Left colon (tissue), 2 donors: Measurements from ENCODE around the gene PRICKLE4. TPM values are rescaled to one million over a fixed set of nuclear protein-coding genes. Genes with fewer than 3 reads are reported as not detected.
"Not testable (repeated sequence)": the region's sequence is repeated elsewhere in the genome, so short reads cannot be mapped to it uniquely, and the experiment has no call there.

Experiments used
- ATAC-seq: fragments of 200-7000 bp; cut with Tn5 transposase; one replicate; pipeline ENCODE4 v1.9.1; 2020; ENCODE audit warnings: mild to moderate bottlenecking, moderate library complexity
- DNase-seq, 2 donors: peaks; one replicate each; pipeline ENCODE4 v3.0.0-alpha.2; 2020
- intact Hi-C, 2 donors: fragments of 100-400 bp; cut with DNase I in 1 of 2; cut with micrococcal nuclease in 1 of 2; formaldehyde crosslinking; loops; one replicate each; pipeline versions ENCODE4 v1.11.2 to v1.14.0; 2022; cut with DNase I, micrococcal nuclease
- total RNA-seq, 2 donors: library from RNA; stranded (reverse); fragmentation: NEBNext Ultra II Directional; extraction: Animal tissue kit (Norgen Biotek cat#: 25700); gene quantifications; one replicate each; pipeline ENCODE4 v1.2.1, GENCODE V29; 2021
- donor health status: DM: no; HTN: no; CAD: no.
- donor health status: DM: yes; HTN: yes; CAD: no.

PRICKLE4 gene
- total RNA-seq, 2 donors from 2014 or later: 4.7 to 6.7 TPM

DNA sequence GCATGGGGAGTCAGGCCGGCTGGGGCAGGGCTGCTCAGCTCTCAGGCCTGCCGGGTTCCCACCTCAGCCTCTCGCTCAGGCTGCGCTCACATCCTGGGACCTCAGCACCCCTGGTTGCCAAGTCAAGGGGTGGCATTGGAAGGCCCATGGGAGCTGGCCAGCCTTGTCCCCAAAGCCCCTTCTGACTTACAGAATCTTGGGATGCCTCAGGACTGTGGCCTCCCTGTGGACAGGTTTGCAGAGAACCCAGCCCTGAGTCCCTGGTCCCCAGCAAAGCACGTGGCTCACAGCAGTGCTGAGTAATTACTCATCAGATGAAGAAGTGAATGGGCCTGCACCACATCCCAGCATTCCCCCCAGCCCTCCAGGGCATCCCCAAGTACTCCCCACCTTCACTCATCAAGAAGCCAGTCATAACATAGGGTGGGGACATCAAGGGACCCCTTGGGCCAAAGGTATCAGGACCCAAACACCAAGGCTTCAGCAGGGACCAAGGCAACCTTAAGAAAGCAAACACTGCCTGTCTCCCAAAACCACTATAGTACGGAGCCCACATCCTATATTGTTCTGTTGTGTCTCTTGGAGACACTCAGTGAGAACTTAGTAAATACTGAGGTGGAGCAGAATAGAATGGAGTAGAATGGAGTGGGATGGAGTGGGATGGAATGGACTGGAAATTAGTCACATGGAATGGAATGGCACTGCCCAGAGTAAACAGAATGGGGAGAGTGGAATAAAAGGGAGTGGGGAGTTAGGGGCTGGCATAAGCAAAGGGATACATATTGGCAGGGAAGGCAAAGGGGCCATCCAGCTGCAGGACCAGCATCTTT is 37.0 kb upstream of the PRICKLE4 start:
- no peak for DNase-seq
- intact Hi-C loops: no loop called here

DNA sequence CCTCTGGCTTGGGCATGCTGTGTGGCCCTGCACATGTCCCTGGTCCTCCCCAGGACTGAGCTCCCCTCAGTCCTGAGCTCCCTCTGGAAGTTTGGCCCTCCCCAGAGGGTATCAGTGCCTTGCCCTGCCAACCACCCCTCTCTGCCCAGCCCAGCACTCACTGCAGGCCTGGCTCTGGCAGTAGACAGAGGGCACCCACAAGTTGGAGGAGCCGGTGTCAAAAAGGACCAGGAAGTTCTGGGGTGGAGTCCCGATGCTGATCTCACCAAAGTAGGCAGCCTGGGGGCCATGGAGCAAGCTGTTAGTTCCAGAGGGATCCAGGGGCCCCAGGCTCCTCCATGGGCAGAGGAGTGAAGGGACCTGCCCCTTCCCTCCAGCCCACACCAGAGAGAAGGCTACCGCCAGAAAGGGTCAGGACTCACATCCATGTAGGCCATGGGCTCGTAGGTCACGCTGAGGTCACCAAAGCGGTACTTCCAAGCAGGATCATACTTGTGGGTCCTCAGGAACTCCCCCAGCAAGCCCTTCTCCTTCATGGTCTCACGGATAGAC is 36.3 kb upstream of the PRICKLE4 start:
- DNase-seq: no peak
- no peak for ATAC-seq
- intact Hi-C loops: no loop called here

More for the DNA sequence above, 37.0 kb upstream of the PRICKLE4 start:
- ATAC-seq: no peak

DNA sequence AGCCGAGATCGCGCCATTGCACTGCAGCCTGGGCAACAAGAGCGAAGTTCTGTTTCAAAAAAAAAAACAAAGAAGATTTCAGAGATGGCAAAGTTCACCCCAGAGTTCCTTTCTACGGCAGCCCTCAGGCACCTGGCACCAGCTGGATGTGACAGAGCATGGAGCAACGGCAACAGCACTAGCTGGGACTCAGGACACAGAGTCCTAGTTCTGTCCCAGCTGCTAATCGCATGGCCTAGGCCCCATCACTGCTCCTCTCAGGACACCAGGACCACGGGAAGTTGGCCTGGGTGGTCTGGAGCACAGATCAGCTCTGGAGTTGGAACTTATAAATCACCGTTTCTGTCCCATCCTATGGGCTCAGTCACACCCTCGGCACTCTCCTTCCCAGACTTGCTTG is 34.5 kb upstream of the PRICKLE4 start:
- DNase-seq: no peak
- intact Hi-C loops: no loop called here
- no peak for ATAC-seq

DNA sequence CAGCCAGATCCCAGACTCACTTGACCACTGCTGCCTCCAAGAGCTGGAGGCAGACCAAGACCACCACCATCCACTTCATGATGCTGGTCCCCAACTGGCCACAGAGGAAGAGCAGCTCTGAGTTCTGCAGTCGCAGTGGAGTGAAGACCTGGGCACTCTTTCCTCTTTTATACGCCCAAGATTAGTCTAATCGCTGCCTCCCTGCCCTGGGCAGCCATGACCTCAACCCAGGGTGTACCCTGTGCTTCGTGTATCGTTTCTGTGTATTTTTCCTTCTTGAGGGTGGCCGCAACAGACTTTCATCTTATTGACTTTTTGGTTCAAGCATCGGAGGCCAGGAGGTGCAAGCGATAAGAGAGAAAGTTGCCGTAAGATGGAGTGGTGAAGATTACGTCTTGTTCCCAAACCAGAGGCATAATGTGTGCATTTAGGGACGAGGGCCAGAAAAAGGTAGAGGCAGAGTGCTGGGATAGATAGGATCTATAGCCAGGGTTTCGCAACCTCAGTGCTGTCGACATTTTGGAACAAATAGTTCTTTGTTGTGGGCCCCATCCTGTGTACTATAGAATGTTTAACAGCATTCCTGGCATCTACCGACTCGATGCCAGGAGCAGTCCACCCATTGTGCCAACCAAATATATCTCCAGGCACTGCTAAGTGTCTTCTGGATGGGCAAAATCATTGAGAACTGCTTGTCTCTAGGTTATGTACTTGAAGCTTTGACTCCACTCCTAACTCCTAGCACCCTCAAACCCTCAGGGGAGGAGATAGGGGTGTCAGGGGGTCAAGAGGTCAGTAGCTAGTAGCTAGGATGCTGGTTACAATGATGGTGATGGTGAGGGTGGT is 33.1 kb upstream of the PRICKLE4 start, which contains the start of gene PGC:
Gene PGC (minus strand): TSS at position 142 of the 846 bp plus-strand sequence. CDS start 63 bp downstream, at position 79.
- intact Hi-C loops: no loop called here
- no peak for ATAC-seq

DNA sequence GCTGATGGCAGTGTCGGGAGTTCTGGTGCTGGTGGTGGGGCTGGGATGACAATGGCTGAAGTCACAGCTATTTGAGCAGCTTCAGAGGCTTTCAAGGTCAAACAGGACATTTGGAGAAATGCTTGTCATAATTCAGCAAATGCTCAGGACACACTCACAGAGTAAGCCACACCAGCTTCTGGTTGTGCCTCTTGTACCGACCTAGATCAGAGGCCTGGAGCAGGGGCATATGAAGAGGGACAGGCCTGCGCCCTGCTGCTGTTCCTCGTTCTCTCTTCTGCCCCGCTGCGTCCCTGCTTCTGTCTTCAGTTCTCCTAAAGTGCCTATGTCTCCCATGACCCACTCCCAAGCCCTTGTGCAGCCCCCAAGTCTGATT is 32.5 kb upstream of the PRICKLE4 start:
- DNase-seq (no peak), ATAC-seq (no peak)
- intact Hi-C loops: no loop called here

More for the DNA sequence above, 33.1 kb upstream of the PRICKLE4 start, which contains the start of gene PGC:
- no peak for DNase-seq

DNA sequence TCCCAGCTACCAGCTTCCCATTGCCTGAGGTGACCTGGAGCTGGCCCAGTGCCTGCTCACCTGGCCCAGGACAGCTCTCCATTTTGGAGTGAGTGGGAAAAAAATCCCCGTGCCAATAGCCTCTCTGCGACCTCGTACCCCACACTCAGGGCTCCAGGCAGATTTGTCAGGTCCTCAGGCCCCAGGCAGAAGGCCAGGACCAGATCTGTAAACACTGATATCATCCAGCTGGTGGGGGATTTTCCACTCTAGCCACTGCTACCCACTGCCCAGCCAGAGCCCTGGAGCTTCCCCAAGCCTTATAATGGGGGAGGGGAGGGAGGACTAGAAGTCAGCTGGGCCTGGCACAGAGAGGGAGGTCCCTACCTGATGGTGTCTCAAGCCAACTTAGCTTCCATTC is 32.0 kb upstream of the PRICKLE4 start:
- no peak for ATAC-seq
- intact Hi-C loops: no loop called here
- DNase-seq: no peak

DNA sequence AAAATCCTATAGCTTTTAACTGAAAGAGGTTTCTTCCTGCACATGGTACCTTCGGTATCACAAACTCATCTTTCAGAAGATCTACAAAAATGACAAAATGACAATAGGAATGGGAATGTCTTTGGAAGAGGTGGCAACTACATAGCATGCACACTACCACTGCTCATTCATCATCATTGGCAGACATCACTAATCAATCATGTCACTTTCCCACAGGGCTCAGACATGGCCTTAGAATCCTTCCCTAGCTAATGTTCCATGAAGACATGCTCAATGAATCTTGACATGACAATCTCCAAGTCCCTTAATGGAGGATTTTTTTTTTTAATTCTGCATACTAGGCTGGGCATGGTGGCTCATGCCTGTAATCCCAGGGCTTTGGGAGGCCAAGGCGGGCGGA is 30.2 kb upstream of the PRICKLE4 start:
- DNase-seq: no peak
- intact Hi-C loops: no loop called here
- no peak for ATAC-seq

DNA sequence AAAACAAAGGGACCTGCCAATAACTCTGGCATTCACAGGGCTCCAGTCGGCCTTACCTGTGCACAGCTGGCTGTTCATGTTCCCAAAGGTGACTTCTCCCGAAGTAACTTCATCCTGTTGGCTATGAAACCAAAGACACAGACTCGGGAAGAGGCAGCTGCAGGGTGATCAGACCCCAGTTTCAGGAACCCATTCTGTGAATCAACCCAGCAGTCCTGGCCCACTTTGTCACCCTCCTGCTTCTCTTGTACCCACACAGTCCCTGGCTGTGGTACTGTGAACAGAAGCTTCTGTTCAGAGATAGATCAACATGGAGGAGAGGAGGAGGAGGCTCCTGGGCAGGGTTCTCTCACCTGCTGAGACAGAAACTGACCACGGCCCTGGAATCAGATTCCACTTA is 24.7 kb upstream of the PRICKLE4 start:
- intact Hi-C loops: no loop called here
- ATAC-seq (no peak), DNase-seq (no peak)

DNA sequence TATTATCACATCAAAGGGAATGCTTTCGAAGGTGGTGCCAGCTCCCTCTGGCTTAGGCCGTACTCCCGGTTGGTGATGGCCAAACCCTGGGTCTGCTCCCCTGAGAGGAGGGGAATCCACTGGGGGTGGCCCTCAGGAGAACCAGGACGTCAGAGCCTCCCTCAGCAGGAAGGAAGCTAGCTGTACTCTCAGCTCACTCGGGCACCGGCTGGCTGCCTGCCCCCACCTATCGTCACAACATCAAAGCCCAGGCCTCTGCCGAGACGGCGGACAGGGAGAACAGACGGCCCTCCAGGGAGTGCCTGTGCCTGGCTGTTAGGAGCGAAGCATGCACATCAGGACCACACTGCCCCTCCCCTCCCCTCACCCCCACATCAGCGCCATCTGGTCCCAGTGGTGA is 24.2 kb upstream of the PRICKLE4 start:
- DNase-seq (no peak), ATAC-seq (no peak)
- intact Hi-C loops: no loop called here

DNA sequence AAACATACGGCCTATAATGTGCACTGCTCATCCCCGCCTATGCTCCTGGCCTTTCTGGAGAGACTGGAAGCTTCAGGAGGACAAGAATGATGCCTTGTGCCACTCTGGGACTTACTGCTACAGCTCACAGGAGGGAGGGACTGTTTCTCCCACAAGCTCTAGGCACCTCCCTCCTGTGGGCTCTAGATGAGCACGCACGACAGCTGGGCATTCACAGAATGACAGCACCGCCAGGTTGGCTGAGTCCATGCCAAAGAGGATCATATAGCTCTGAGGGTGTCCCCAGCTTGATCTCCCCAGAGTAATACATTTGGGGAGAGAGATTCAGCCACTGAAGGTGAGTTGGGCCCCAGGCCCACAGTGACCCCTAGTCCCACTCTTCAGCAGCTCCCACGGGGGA is 23.3 kb upstream of the PRICKLE4 start:
- ATAC-seq (no peak), DNase-seq (no peak)
- intact Hi-C loops: no loop called here

DNA sequence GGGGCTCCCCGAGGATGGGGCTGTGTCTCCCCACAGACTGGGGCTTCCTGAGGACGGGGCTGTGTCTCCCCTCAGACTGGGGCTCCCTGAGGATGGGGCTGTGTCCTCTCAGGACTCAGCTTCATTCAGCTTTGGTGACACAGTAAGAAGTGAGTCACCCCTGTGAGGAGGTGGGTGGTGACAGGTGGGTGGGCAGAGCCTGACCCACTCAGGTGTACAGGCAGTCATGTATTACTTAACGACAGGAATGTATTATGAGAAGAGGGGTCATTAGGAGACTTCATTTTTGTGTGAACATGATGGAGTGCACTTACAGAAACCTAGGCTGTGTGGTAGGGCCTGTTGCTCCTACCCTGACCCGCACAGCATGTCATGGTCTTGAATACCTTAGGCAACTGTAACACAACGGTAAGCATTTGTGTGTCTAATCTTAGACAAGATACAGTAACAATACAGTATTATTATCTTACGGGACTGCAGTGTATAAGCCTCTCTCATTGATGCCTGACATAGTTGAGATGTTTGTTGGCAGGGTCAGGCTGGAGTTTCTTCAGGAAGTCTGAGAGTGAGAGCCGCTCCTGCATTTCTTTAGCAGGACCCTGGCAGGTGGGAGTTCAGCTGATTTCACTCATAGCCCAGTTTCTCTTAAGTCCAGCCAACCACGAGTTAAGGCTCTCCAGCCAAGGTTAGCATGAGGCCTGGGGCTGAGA is 22.5 kb upstream of the PRICKLE4 start:
- intact Hi-C loops: no loop called here
- ATAC-seq: no peak
- no peak for DNase-seq

DNA sequence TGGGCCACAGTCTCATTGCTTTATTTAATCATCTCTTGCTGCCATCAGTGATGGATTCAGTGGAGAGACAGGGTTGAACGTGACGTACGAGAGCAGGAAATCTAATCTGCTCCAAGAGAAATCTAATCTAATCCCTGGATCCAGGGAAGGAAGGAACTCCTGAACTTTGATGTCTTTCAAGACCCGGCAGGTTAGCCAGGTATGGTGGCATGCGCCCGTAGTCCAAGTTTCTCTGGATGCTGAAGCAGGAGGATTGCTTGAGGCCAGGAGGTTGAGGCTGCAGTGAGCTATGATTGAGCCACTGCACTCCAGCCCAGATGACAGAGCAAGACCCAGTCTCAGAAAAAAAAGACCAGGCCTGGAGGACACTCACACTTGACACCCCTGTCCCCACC is 21.9 kb upstream of the PRICKLE4 start:
- no peak for DNase-seq
- ATAC-seq: no peak
- intact Hi-C loops: no loop called here

DNA sequence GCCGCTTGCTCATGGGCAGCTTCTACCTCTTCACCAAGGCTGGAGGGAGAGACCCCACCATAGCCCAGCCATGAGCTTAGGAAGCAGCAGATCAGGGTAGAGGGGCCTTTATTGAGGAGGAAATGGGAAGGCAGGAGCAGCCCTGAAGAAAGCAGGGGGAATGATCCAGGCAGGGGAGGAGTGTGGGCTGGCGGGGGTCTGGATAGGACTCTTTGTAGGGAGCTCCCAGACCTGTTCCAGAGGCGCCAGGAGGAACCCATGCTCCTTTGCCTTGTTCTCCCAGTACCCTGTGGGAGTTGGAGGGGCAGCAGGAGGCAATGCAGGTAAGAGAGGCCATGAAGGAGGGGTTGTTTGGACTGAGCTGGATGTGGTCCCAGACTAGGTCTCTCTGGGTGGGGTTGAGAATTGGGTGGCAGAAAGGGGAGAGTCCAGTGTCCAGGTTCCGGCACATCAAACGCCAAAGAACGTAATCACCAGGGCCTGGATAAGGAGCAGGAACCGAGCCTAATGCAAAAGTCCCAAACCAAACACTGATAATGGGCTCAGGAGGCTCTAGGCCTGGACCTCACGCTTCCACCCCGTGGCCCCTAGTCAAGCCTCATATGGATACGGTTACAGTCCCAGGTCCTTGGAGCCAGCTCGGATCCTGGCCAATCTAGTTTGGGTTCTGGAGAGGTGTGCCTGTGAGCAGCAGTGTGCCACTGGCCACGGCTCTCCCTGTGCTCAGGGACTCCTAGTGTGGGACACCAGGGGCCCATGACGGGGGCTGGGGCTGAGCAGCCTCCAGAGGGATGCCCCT is 21.3 kb upstream of the PRICKLE4 start:
- DNase-seq (no peak), ATAC-seq (no peak)
- intact Hi-C loops: no loop called here

DNA sequence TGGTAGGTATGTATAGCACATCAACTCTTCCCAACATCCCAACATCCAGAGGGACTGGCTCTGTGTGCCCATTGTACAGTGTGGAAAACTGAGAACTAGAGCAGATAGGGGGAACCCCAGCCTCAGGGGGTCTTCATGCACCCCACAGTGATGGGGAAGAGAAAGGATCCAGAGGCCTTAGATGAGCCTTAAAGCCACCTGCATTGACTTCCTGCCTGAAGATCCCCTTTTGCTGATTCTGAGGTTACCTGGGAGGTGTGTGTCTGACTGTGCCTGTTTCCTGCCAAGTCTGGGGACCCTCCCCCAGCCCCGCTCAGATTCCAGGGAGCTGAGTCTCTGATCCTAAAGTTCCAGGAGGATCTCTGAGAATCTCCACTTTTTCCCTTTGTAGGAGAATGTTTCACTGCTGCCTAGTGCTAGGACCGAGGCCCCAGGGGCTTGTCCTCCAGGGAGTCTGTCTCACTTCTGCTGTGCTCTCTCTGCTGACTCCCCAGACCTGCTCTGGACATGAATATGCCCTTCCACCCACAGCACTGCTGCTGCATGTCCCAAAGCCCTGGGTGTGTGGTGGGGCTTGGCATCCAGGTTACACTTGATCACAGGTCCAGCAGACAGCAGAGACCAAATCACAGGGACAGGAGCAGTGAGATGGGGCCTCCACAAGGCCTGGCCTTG is 20.5 kb upstream of the PRICKLE4 start:
- ATAC-seq: no peak
- intact Hi-C loops: no loop called here
- DNase-seq: no peak

DNA sequence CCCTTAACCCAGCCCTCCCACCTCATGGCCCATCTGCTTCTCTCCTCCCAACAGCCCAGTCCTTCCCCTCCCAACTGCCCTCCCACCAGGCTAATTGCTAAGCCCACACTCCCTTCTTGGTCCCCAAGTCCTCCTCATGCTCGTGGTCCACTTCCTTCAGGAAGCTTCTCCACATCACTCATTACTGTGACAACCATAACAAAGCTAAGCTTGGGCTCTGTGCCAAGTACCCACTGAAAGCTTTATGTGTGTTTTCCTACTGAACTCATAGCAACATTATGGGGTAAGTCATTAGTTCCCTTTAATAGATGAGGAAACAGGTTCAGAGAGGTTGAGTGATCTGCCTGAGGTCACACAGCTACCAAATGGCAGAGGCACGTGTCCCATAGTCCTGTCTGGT is 17.1 kb upstream of the PRICKLE4 start:
- DNase-seq (no peak), ATAC-seq (no peak)
- intact Hi-C loops: no loop called here

DNA sequence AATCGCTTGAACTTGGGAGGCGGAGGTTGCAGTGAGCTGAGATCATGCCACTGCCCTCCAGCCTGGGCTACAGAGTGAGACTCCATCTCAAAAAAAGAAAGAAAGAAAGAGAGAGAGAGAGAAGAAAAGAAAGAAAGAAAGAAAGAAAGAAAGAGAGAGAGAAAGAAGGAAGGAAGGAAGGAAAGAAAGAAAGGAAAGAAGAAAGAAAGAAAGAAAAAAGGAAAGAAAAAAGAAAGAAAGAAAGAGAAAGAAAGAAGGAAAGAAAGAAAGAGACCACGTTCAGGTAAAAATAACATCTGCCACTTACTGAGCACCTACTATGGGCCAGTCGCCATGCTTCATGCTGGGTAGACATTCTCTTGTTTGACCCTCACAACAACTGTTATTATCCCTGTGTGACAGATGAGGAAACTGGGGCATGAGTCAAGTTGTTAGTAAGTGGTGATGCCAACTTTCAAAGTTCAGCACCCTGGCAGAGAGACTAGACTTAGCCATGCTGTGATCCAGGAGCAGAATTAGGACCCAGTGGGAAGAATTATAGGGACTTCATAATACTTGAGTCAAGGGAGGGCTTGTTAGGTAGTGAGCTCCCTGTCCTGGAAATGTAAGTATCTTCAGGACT is 14.4 kb upstream of the PRICKLE4 start:
- intact Hi-C loops, ATAC-seq, DNase-seq: not testable (repeated sequence)

DNA sequence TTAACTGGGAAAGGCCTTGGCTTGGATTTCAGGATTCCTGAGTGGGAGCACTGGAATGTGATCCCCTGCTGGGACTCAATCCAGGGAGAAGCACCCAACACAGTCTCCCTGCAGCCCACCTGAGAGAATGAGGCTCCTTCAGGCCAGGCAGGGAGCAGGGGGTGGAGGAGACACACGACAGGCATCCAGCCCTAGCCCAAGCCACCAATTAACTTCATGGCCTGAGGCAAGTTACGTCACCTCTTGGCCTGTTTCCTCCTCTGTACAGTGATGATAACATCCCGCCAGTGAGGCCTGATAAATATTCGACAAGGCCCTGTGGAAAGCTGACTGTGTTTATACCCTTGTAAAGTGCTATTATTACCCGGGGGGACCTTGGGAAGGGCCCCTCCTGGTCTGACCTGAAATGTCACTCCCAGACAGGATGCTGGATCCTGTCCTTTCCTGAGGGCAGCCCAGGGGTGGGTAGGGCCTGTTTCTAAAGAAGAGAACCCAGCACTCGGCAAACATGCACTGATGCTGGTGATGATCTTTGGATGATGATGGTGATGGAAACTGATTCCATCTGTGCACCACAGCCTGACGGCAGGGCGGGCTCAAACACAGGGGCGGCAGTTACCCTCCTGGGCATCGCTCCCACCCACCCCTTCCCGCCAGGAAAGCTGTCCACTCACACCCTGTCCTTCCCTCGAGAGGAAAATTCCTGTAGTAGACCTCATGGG is 13.3 kb upstream of the PRICKLE4 start:
- peak; percentile 78 for ATAC-seq

More for the DNA sequence above, 13.3 kb upstream of the PRICKLE4 start:
- intact Hi-C loops: no loop called here
- DNase-seq: peak; percentile 43 to 51
